ENCODE data around the gene FKBP8. TPM values are rescaled to one million over a fixed set of nuclear protein-coding genes. Genes with fewer than 3 reads are reported as not detected.

Gene FKBP8
- polyA plus RNA-seq, 1 donor (not counting 4 experiments of a cell fraction or from before 2014, with no cell fraction given): 115 TPM

GRCh38 chr19:18587962-18588610, 44.7 kb upstream of the FKBP8 start:
- H3K9me1 ChIP-seq (ENCODE audit: control insufficient read depth, extremely low read depth, insufficient read depth, low read length): no peaks in the 10 kb centered on the region
- no peak for FAIRE-seq
- H3K36me3 ChIP-seq (ENCODE audit: control insufficient read depth in 2 of 2, extremely low read depth in 1 of 2, insufficient read depth in 2 of 2, low read length in 2 of 2): peaks cover 5 to 8% of the 10 kb centered on the region in 2 experiments
- no peak for DNase-seq (ENCODE audit: low read depth, low spot score)
- peak overlapping the region; percentile 72 for H3K9ac ChIP-seq (ENCODE audit: control insufficient read depth, extremely low read depth, insufficient read depth, low read length)
- H3K4me1 ChIP-seq (ENCODE audit: control insufficient read depth, extremely low read depth, insufficient read depth, low read length): peaks cover 9% of the 10 kb centered on the region
- no peaks in the 10 kb centered on the region for H3K27me3 ChIP-seq (ENCODE audit: control insufficient read depth, extremely low read depth, insufficient read depth, low read length)
- peak overlapping the region; percentile 38 for H2AFZ ChIP-seq (ENCODE audit: control insufficient read depth, low read length)
- no peaks in the 10 kb centered on the region for H3K9me3 ChIP-seq (ENCODE audit: control insufficient read depth, low read depth, low read length)
- H3K27ac ChIP-seq (ENCODE audit: control insufficient read depth, insufficient read depth, low read length): no peak overlapping the region
- H3K4me3 ChIP-seq (ENCODE audit: control insufficient read depth in 2 of 3, extremely low read depth in 1 of 3, insufficient read depth in 2 of 3, low read depth in 1 of 3, low read length in 3 of 3): peak overlapping the region; percentile 74 to 94 (median 84)
- H3K79me2 ChIP-seq (ENCODE audit: control insufficient read depth, insufficient read depth, low read length): peaks cover 9% of the 10 kb centered on the region
- H4K20me1 ChIP-seq (ENCODE audit: control insufficient read depth, extremely low read depth, insufficient read depth, low read length): no peaks in the 10 kb centered on the region
- H3K4me2 ChIP-seq (ENCODE audit: control insufficient read depth, extremely low read depth, insufficient read depth, low read depth, low read length): peak overlapping the region; percentile 91
- dilution Hi-C loops (cut with MboI; ENCODE audit: extremely low pct_ligation_motif_present, low sequenced_read_pairs): no loop called here
- TF ChIP-seq, protein P1, sequence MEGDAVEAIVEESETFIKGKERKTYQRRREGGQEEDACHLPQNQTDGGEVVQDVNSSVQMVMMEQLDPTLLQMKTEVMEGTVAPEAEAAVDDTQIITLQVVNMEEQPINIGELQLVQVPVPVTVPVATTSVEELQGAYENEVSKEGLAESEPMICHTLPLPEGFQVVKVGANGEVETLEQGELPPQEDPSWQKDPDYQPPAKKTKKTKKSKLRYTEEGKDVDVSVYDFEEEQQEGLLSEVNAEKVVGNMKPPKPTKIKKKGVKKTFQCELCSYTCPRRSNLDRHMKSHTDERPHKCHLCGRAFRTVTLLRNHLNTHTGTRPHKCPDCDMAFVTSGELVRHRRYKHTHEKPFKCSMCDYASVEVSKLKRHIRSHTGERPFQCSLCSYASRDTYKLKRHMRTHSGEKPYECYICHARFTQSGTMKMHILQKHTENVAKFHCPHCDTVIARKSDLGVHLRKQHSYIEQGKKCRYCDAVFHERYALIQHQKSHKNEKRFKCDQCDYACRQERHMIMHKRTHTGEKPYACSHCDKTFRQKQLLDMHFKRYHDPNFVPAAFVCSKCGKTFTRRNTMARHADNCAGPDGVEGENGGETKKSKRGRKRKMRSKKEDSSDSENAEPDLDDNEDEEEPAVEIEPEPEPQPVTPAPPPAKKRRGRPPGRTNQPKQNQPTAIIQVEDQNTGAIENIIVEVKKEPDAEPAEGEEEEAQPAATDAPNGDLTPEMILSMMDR (optimal IDR thresholded peaks at IDR 0.05 in 1 of 3, IDR thresholded peaks at IDR 0.05 in 1 of 3, conservative IDR thresholded peaks at IDR 0.05 in 1 of 3; ENCODE audit: extremely low read depth in 1 of 3, insufficient read depth in 2 of 3, low read length in 3 of 3): no peak
- TF ChIP-seq EZH2 (IDR thresholded peaks at IDR 0.05; ENCODE audit: low read length): no peak

- Histone ChIP-seq H4K20me1 (ENCODE audit: control insufficient read depth, extremely low read depth, insufficient read depth, low read length) (no peaks in the 10 kb centered on the region), H3K9me3 (ENCODE audit: control insufficient read depth, low read depth, low read length) (no peaks in the 10 kb centered on the region), H3K4me2 (ENCODE audit: control insufficient read depth, extremely low read depth, insufficient read depth, low read depth, low read length) (no peak overlapping the region), H2AFZ (ENCODE audit: control insufficient read depth, low read length) (no peak overlapping the region), H3K9me1 (ENCODE audit: control insufficient read depth, extremely low read depth, insufficient read depth, low read length) (no peaks in the 10 kb centered on the region), H3K4me3 (ENCODE audit: control insufficient read depth in 2 of 3, extremely low read depth in 1 of 3, insufficient read depth in 2 of 3, low read depth in 1 of 3, low read length in 3 of 3) (no peak overlapping the region), H3K79me2 (ENCODE audit: control insufficient read depth, insufficient read depth, low read length) (peaks cover 9% of the 10 kb centered on the region), H3K9ac (ENCODE audit: control insufficient read depth, extremely low read depth, insufficient read depth, low read length) (no peak overlapping the region), H3K27me3 (ENCODE audit: control insufficient read depth, extremely low read depth, insufficient read depth, low read length) (no peaks in the 10 kb centered on the region), H3K4me1 (ENCODE audit: control insufficient read depth, extremely low read depth, insufficient read depth, low read length) (peaks cover 9% of the 10 kb centered on the region), H3K27ac (ENCODE audit: control insufficient read depth, insufficient read depth, low read length) (no peak overlapping the region), H3K36me3 (ENCODE audit: control insufficient read depth in 2 of 2, extremely low read depth in 1 of 2, insufficient read depth in 2 of 2, low read length in 2 of 2) (peaks cover 5 to 8% of the 10 kb centered on the region in 2 experiments)
- DNase-seq (ENCODE audit: low read depth, low spot score): no peak
- FAIRE-seq: no peak
- dilution Hi-C loops (cut with MboI; ENCODE audit: extremely low pct_ligation_motif_present, low sequenced_read_pairs): no loop called here
- TF ChIP-seq, protein P1 (optimal IDR thresholded peaks at IDR 0.05 in 1 of 3, IDR thresholded peaks at IDR 0.05 in 1 of 3, conservative IDR thresholded peaks at IDR 0.05 in 1 of 3; ENCODE audit: extremely low read depth in 1 of 3, insufficient read depth in 2 of 3, low read length in 3 of 3): no peak
- no peak for TF ChIP-seq EZH2 (IDR thresholded peaks at IDR 0.05; ENCODE audit: low read length)
Observed at GRCh38 chr19:18587561-18587960, 44.2 kb upstream of the FKBP8 start.

All from keratinocyte (primary cell).